HK-2 (cell line): ENCODE results near the gene ZBTB21.

Experiments
- DNase-seq: peaks from one replicate; pipeline ENCODE4 v3.0.0-alpha.2; 2018; ENCODE audit not compliant: unreplicated experiment

ZBTB21 gene

GRCh38 chr21:41992576-41992975 lies 17.6 kb downstream of the ZBTB21 start:
- no peak for DNase-seq

- DNase-seq, result no peak
These were observed 18.5 kb downstream of the ZBTB21 start for GRCh38 chr21:41991659-41992058.

- no peak for DNase-seq
These were observed 20.5 kb downstream of the ZBTB21 start for GRCh38 chr21:41989698-41990097.

GRCh38 chr21:41987310-41987709 lies 22.9 kb downstream of the ZBTB21 start:
- DNase-seq, result no peak

GRCh38 chr21:41985662-41986416 lies 24.3 kb downstream of the ZBTB21 start:
- no peak for DNase-seq

GRCh38 chr21:41983229-41983628 lies 26.9 kb downstream of the ZBTB21 start:
- no peak for DNase-seq

GRCh38 chr21:41980561-41980960 lies 29.6 kb downstream of the ZBTB21 start:
- DNase-seq, result no peak

- no peak for DNase-seq
These were observed 30.3 kb downstream of the ZBTB21 start for GRCh38 chr21:41979751-41980369.

- DNase-seq, result no peak
These were observed 30.8 kb downstream of the ZBTB21 start for GRCh38 chr21:41979335-41979734.

- DNase-seq, result no peak
These were observed 32.9 kb downstream of the ZBTB21 start for GRCh38 chr21:41977034-41977950.

GRCh38 chr21:41976611-41977010 lies 33.5 kb downstream of the ZBTB21 start:
- DNase-seq, result no peak

GRCh38 chr21:41975391-41976272 lies 34.5 kb downstream of the ZBTB21 start:
- no peak for DNase-seq

- no peak for DNase-seq
These were observed 35.5 kb downstream of the ZBTB21 start for GRCh38 chr21:41974752-41975053.

- DNase-seq, result no peak
These were observed 36.1 kb downstream of the ZBTB21 start for GRCh38 chr21:41973861-41974751.

- DNase-seq, result no peak
These were observed 36.7 kb downstream of the ZBTB21 start for GRCh38 chr21:41973427-41973831.

- DNase-seq, result no peak
These were observed 37.5 kb downstream of the ZBTB21 start for GRCh38 chr21:41972511-41973205.

GRCh38 chr21:41971891-41972290 lies 38.3 kb downstream of the ZBTB21 start:
- no peak for DNase-seq

GRCh38 chr21:41970751-41971653 lies 39.2 kb downstream of the ZBTB21 start:
- no peak for DNase-seq

- DNase-seq, result no peak
These were observed 40.1 kb downstream of the ZBTB21 start for GRCh38 chr21:41970106-41970391.
